Dedifferentiated amniotic fluid mesenchymal stem cell (primary cell): ENCODE data around the gene ABHD14A.
A peak's percentile ranks its signal among the peaks of the same experiment; 100 is the strongest.
"Not testable (repeated sequence)": the region's sequence is repeated elsewhere in the genome, so short reads cannot be mapped to it uniquely, and the experiment has no call there.

ENCODE experiments used
- DNase-seq: peaks from one replicate; pipeline ENCODE4 v3.0.0-alpha.2; 2016; ENCODE audit errors: extremely low spot score

ABHD14A gene

GRCh38 chr3:51970606-51971300, 4.1 kb upstream of the ABHD14A start:
- no peak for DNase-seq

GRCh38 chr3:51971350-51971749, 3.5 kb upstream of the ABHD14A start:
- DNase-seq: no peak

GRCh38 chr3:51974277-51974962, 444 bp upstream of the ABHD14A start:
- DNase-seq: no peak

- no peak for DNase-seq
Measured at GRCh38 chr3:51975852-51976549, 1.1 kb downstream of the ABHD14A start.

- DNase-seq: no peak
Measured at GRCh38 chr3:51977446-51978142, 2.7 kb downstream of the ABHD14A start.

- DNase-seq: no peak
Measured at GRCh38 chr3:51978143-51978502, 3.3 kb downstream of the ABHD14A start.

GRCh38 chr3:51980253-51980652, 5.4 kb downstream of the ABHD14A start:
- DNase-seq: no peak

GRCh38 chr3:51982352-51982837, 7.5 kb downstream of the ABHD14A start:
- no peak for DNase-seq

- DNase-seq: peak; percentile 67
Measured at GRCh38 chr3:51982838-51983577, 8.1 kb downstream of the ABHD14A start, which contains the start of gene ACY1. TSS of gene ACY1 (plus strand) at chr3:51983535. CDS start at chr3:51984065, 530 bp downstream.

- no peak for DNase-seq
Measured at GRCh38 chr3:51983578-51984268, 8.9 kb downstream of the ABHD14A start.

GRCh38 chr3:51984269-51984647, 9.4 kb downstream of the ABHD14A start:
- DNase-seq: no peak

GRCh38 chr3:51985063-51985462, 10.2 kb downstream of the ABHD14A start:
- DNase-seq: no peak

GRCh38 chr3:51986010-51986947, 11.4 kb downstream of the ABHD14A start:
- DNase-seq: no peak

- no peak for DNase-seq
Measured at GRCh38 chr3:51987568-51987967, 12.7 kb downstream of the ABHD14A start.

GRCh38 chr3:51988286-51989146, 13.7 kb downstream of the ABHD14A start:
- DNase-seq: no peak

- not testable (repeated sequence) for DNase-seq
Measured at GRCh38 chr3:51990501-51990971, 15.7 kb downstream of the ABHD14A start.

- DNase-seq: no peak
Measured at GRCh38 chr3:51992017-51992682, 17.3 kb downstream of the ABHD14A start.

GRCh38 chr3:51993657-51994056, 18.8 kb downstream of the ABHD14A start:
- not testable (repeated sequence) for DNase-seq
